NCI-H1436 treated with DMSO at 0.1 percent for 48 hours (cell line): ENCODE measurements around the gene PVRIG.
"Not testable (repeated sequence)": the region's sequence is repeated elsewhere in the genome, so short reads cannot be mapped to it uniquely, and the experiment has no call there.

ENCODE experiments used
- DNase-seq: peaks from one replicate; lab custom pipeline; 2025; lab: John Stamatoyannopoulos, UW

Gene PVRIG

GRCh38 chr7:100219801-100220585 lies at the start of gene PVRIG:
TSS of gene PVRIG (plus strand) at chr7:100219949. CDS start at chr7:100219971, 22 bp downstream.
- DNase-seq = not testable (repeated sequence)

GRCh38 chr7:100170101-100170897 lies 49.5 kb upstream of the PVRIG start:
- no peak for DNase-seq

GRCh38 chr7:100171087-100171681 lies 48.6 kb upstream of the PVRIG start:
- DNase-seq = no peak

GRCh38 chr7:100171840-100172239 lies 47.9 kb upstream of the PVRIG start:
- no peak for DNase-seq

- DNase-seq = no peak
Measured at GRCh38 chr7:100173806-100174495, 45.8 kb upstream of the PVRIG start.

- no peak for DNase-seq
Measured at GRCh38 chr7:100174582-100174981, 45.2 kb upstream of the PVRIG start.

GRCh38 chr7:100175296-100175935 lies 44.3 kb upstream of the PVRIG start:
- DNase-seq = no peak

- DNase-seq = no peak
Measured at GRCh38 chr7:100176096-100177044, 43.4 kb upstream of the PVRIG start.

- DNase-seq = peak; percentile 88
Measured at GRCh38 chr7:100177045-100178001, 42.4 kb upstream of the PVRIG start, which contains the start of the genes GPC2 and STAG3. TSS of gene GPC2 (minus strand) at chr7:100177381. CDS start at chr7:100177199, 182 bp downstream. TSS of gene STAG3 (plus strand) at chr7:100177918. CDS start at chr7:100180557, 2,639 bp downstream.

GRCh38 chr7:100180084-100180483 lies 39.7 kb upstream of the PVRIG start:
- not testable (repeated sequence) for DNase-seq

- DNase-seq = not testable (repeated sequence)
Measured at GRCh38 chr7:100182616-100183015, 37.1 kb upstream of the PVRIG start.

GRCh38 chr7:100183090-100183489 lies 36.7 kb upstream of the PVRIG start:
- not testable (repeated sequence) for DNase-seq

GRCh38 chr7:100185726-100186125 lies 34.0 kb upstream of the PVRIG start:
- no peak for DNase-seq

- DNase-seq = no peak
Measured at GRCh38 chr7:100189061-100189460, 30.7 kb upstream of the PVRIG start.

GRCh38 chr7:100190048-100190711 lies 29.6 kb upstream of the PVRIG start:
- DNase-seq = no peak

GRCh38 chr7:100191775-100192174 lies 28.0 kb upstream of the PVRIG start:
- no peak for DNase-seq

- DNase-seq = not testable (repeated sequence)
Measured at GRCh38 chr7:100192281-100192862, 27.4 kb upstream of the PVRIG start.

- no peak for DNase-seq
Measured at GRCh38 chr7:100192969-100193368, 26.8 kb upstream of the PVRIG start.
